MCF 10A (cell line): ENCODE data around the gene CORIN. TPM values are rescaled to one million over a fixed set of nuclear protein-coding genes. Genes with fewer than 3 reads are reported as not detected.

Source experiments
- BruUV-seq: library from RNA; stranded (reverse); fragments of 400-500 nt; replicated peaks from 2 replicates; lab custom pipeline; 2021; lab: Mats Ljungman, UMichigan
- CTCF ChIA-PET: fragments of 300-600 bp; sonication (Branson Sonifier 250); formaldehyde crosslinking; extraction: SDS; loops from one replicate; lab custom pipeline; 2021; ENCODE audit warnings: antibody characterized with exemption, inconsistent platforms; lab: Yijun Ruan, JAX
- POLR2A ChIA-PET: fragments of 300-600, 350-650 bp; sonication (Branson Sonifier 250); formaldehyde crosslinking; extraction: SDS; loops from one replicate; lab custom pipeline; 2020; ENCODE audit warnings: antibody characterized with exemption, inconsistent platforms; lab: Yijun Ruan, JAX
- DNase-seq: peaks from one replicate; pipeline ENCODE4 v3.0.0-alpha.2; 2018; ENCODE audit not compliant: unreplicated experiment
- H3K27ac Mint-ChIP-seq: one replicate; pipeline ENCODE4 v1.8.0; 2022; ENCODE audit warnings: mild to moderate bottlenecking, low read depth, mixed read lengths; ENCODE audit not compliant: unreplicated experiment
- H3K27me3 Mint-ChIP-seq: one replicate; pipeline ENCODE4 v1.8.0; 2022; ENCODE audit warnings: mixed read lengths; ENCODE audit not compliant: insufficient read depth, unreplicated experiment
- H3K36me3 Mint-ChIP-seq: one replicate; pipeline ENCODE4 v1.8.0; 2022; ENCODE audit warnings: mild to moderate bottlenecking, moderate library complexity, mixed read lengths; ENCODE audit not compliant: insufficient read depth, unreplicated experiment
- H3K4me1 Mint-ChIP-seq: one replicate; pipeline ENCODE4 v1.8.0; 2022; ENCODE audit warnings: mixed read lengths; ENCODE audit not compliant: insufficient read depth, unreplicated experiment
- H3K4me3 Mint-ChIP-seq: one replicate; pipeline ENCODE4 v1.8.0; 2022; ENCODE audit warnings: mild to moderate bottlenecking, moderate library complexity, mixed read lengths; ENCODE audit not compliant: unreplicated experiment
- H3K9me3 Mint-ChIP-seq: one replicate; pipeline ENCODE4 v1.8.0; 2022; ENCODE audit warnings: mixed read lengths; ENCODE audit not compliant: unreplicated experiment
- CTCF ChIP-seq: fragments of 200-600 bp; IDR thresholded peaks from one replicate; pipeline ENCODE4 v1.8.0; 2022; ENCODE audit warnings: antibody characterized with exemption, mild to moderate bottlenecking; ENCODE audit not compliant: unreplicated experiment
- intact Hi-C: fragments of 100-400 bp; cut with micrococcal nuclease; formaldehyde crosslinking; loops from 2 replicates; pipeline ENCODE4 v1.14.1; 2022
- total RNA-seq: library from RNA; stranded (reverse); gene quantifications from 2 replicates; pipeline ENCODE4 v1.2.3, GENCODE V29; 2022

CORIN gene
- total RNA-seq, 1 experiment from 2014 or later: 1.0 TPM

GRCh38 chr4:47721485-47721884 lies 116.4 kb downstream of the CORIN start:
- ChIA-PET POLR2A (no interaction called here), CTCF (interaction anchor here (0.7 to 2.2 kb wide), 3 partner anchors 16 to 115 kb away, joined by 3 to 7 read pairs (median 7); no protein-coding TSS in a partner anchor)
- H3K4me1 Mint-ChIP-seq: no peaks in the 10 kb centered on the region
- H3K27me3 Mint-ChIP-seq: no peaks in the 10 kb centered on the region
- DNase-seq: no peak
- no peaks in the 10 kb centered on the region for H3K36me3 Mint-ChIP-seq
- H3K4me3 Mint-ChIP-seq: no peak overlapping the region
- intact Hi-C loops: no loop called here
- BruUV-seq: no TSS peak
- TF ChIP-seq CTCF: no peak
- H3K9me3 Mint-ChIP-seq: no peaks in the 10 kb centered on the region
- no peak overlapping the region for H3K27ac Mint-ChIP-seq

- Mint-ChIP-seq H3K9me3 (no peaks in the 10 kb centered on the region), H3K36me3 (no peaks in the 10 kb centered on the region), H3K27me3 (no peaks in the 10 kb centered on the region), H3K27ac (no peak overlapping the region), H3K4me3 (no peak overlapping the region), H3K4me1 (no peaks in the 10 kb centered on the region)
- no peak for DNase-seq
- intact Hi-C loops: no loop called here
- TF ChIP-seq CTCF: no peak
- ChIA-PET CTCF (interaction anchor here (0.9 to 2.2 kb wide), 2 partner anchors 15 to 116 kb away, joined by 7 read pairs; no protein-coding TSS in a partner anchor), POLR2A (no interaction called here)
- BruUV-seq: no TSS peak
Measured at GRCh38 chr4:47720787-47721186, 117.1 kb downstream of the CORIN start.

- no TSS peak for BruUV-seq
- no peak for DNase-seq
- no peaks in the 10 kb centered on the region for H3K9me3 Mint-ChIP-seq
- no peaks in the 10 kb centered on the region for H3K4me1 Mint-ChIP-seq
- ChIA-PET CTCF (interaction anchor here (0.6 to 2.2 kb wide), 2 partner anchors 14 to 777 kb away, joined by 4 to 7 read pairs; no protein-coding TSS in a partner anchor), POLR2A (no interaction called here)
- no peak overlapping the region for H3K27ac Mint-ChIP-seq
- no peak for TF ChIP-seq CTCF
- no peaks in the 10 kb centered on the region for H3K27me3 Mint-ChIP-seq
- no peaks in the 10 kb centered on the region for H3K36me3 Mint-ChIP-seq
- intact Hi-C loops: no loop called here
- no peak overlapping the region for H3K4me3 Mint-ChIP-seq
Measured at GRCh38 chr4:47719576-47719975, 118.3 kb downstream of the CORIN start.

- no peaks in the 10 kb centered on the region for H3K27me3 Mint-ChIP-seq
- H3K27ac Mint-ChIP-seq: no peak overlapping the region
- POLR2A ChIA-PET: no interaction called here
- TF ChIP-seq CTCF: no peak
- BruUV-seq: no TSS peak
- intact Hi-C loops: no loop called here
- DNase-seq: peak; percentile 4
- no peaks in the 10 kb centered on the region for H3K36me3 Mint-ChIP-seq
- no peaks in the 10 kb centered on the region for H3K4me1 Mint-ChIP-seq
- CTCF ChIA-PET: no interaction called here
- H3K4me3 Mint-ChIP-seq: no peak overlapping the region
- no peaks in the 10 kb centered on the region for H3K9me3 Mint-ChIP-seq
Measured at GRCh38 chr4:47718696-47719095, 119.2 kb downstream of the CORIN start.
